ENCODE results near the gene ZBTB48. TPM values are rescaled to one million over a fixed set of nuclear protein-coding genes. Genes with fewer than 3 reads are reported as not detected.

Gene ZBTB48
- total RNA-seq, 4 donors from 2014 or later = 12.7 to 17.7 (median 14.1) TPM

DNA sequence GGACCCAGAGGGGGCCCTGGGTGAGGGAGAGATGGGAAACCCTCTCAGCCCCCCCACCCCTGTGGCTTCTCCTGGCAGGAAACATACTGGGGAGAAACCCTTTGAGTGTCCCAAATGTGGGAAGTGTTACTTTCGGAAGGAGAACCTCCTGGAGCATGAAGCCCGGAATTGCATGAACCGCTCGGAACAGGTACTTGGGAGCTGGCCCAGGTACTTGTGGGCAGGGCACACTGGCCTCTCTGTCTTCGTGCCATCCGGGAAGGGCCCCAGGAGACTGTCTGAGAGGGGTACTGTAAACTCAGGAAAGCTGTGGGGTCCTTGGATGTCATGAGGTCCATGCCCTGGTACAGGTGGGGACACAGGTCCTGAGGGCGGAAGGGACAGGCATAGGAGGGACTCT, 6.0 kb downstream of the ZBTB48 start:
- peak overlapping the region in 3 of 4 donors; percentile 42 to 62 (median 59) for H3K27ac ChIP-seq
- H3K4me3 ChIP-seq = no peak overlapping the region
- peaks cover 0 to 49% of the 10 kb centered on the region in 2 donors for H3K36me3 ChIP-seq
- no CpG with 5 or more reads among the region's 7 CpGs for WGBS, 2 donors (ENCODE audit: low coverage in 1 of 2)
- H3K9me3 ChIP-seq = no peaks in the 10 kb centered on the region
- no peaks in the 10 kb centered on the region for H3K27me3 ChIP-seq
- ATAC-seq = no peak
- TF ChIP-seq POLR2AphosphoS5 (IDR thresholded peaks at IDR 0.05) (no peak), EP300 (IDR thresholded peaks at IDR 0.05) (no peak), POLR2A (IDR thresholded peaks at IDR 0.05) (no peak), CTCF (IDR thresholded peaks at IDR 0.05) (no peak)
- peaks cover 0 to 72% (median 22%) of the 10 kb centered on the region in 3 donors for H3K4me1 ChIP-seq

- WGBS, 2 donors (ENCODE audit: low coverage in 1 of 2) = no CpG with 5 or more reads among the region's 11 CpGs
- no peak overlapping the region for H3K4me3 ChIP-seq
- no peaks in the 10 kb centered on the region for H3K27me3 ChIP-seq
- TF ChIP-seq POLR2AphosphoS5 (IDR thresholded peaks at IDR 0.05) (no peak), EP300 (IDR thresholded peaks at IDR 0.05) (no peak), POLR2A (IDR thresholded peaks at IDR 0.05) (no peak), CTCF (IDR thresholded peaks at IDR 0.05) (no peak)
- H3K9me3 ChIP-seq = no peaks in the 10 kb centered on the region
- peak overlapping the region in 3 of 4 donors; percentile 42 to 62 (median 59) for H3K27ac ChIP-seq
- H3K36me3 ChIP-seq = peaks cover 0 to 55% of the 10 kb centered on the region in 2 donors
- H3K4me1 ChIP-seq = peaks cover 0 to 72% (median 16%) of the 10 kb centered on the region in 3 donors
- ATAC-seq = peak; percentile 31
Observed at GRCh38 chr1:6586404-6586816, 6.6 kb downstream of the ZBTB48 start.

DNA sequence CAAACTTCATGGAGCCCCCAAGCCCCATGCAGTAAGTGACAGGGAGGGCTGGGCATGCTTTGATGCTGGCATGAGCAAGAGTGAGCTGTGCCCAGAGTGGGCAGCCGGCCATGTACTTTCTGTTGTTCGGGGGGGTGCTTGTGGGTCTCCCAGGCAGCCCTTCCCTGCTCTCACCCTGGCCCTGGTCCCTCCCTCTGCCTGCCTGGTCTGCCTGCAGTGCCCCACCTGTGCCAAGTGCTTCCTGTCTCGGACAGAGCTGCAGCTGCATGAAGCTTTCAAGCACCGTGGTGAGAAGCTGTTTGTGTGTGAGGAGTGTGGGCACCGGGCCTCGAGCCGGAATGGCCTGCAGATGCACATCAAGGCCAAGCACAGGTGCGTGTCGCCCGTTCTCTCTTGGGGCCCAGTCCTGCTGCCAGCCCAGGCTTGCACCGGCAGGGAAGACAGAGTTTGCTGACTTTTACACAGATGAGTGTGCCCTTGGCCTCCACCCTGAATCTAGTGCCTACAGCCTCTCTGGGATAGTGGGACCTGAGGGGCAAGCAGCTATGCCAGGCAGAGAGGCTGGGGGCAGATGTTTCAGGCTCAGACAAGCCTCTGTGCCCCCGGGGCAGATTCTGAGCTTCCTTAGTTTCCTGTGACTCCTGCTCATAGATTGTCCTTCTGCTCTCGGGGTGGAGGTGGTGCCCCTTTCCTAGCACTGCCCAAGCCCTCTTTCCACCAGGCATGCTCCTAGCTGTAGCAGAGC, 7.6 kb downstream of the ZBTB48 start:
- Histone ChIP-seq H3K27ac (peak overlapping the region in 3 of 4 donors; percentile 42 to 62 (median 59)), H3K36me3 (peaks cover 0 to 59% of the 10 kb centered on the region in 2 donors)

GRCh38 chr1:6588128-6588892, 8.5 kb downstream of the ZBTB48 start:
- 76% methylated on average over 4 of the region's 25 CpGs; no CpG with 5 or more reads in 1 of the 2 donors for WGBS, 2 donors (ENCODE audit: low coverage in 1 of 2)
- no peak for ATAC-seq
- Histone ChIP-seq H3K27me3 (no peaks in the 10 kb centered on the region), H3K4me1 (peaks cover 0 to 73% (median 14%) of the 10 kb centered on the region in 3 donors), H3K36me3 (peaks cover 0 to 66% of the 10 kb centered on the region in 2 donors), H3K27ac (peak overlapping the region in 3 of 4 donors; percentile 24 to 59 (median 42)), H3K4me3 (no peak overlapping the region), H3K9me3 (no peaks in the 10 kb centered on the region)
- TF ChIP-seq CTCF (IDR thresholded peaks at IDR 0.05) (no peak), POLR2A (IDR thresholded peaks at IDR 0.05) (no peak), POLR2AphosphoS5 (IDR thresholded peaks at IDR 0.05) (no peak), EP300 (IDR thresholded peaks at IDR 0.05) (no peak)

More for the DNA sequence above, 7.6 kb downstream of the ZBTB48 start:
- peaks cover 0 to 72% (median 14%) of the 10 kb centered on the region in 3 donors for H3K4me1 ChIP-seq
- ATAC-seq = no peak
- no CpG with 5 or more reads among the region's 13 CpGs for WGBS, 2 donors (ENCODE audit: low coverage in 1 of 2)
- no peaks in the 10 kb centered on the region for H3K27me3 ChIP-seq
- no peaks in the 10 kb centered on the region for H3K9me3 ChIP-seq
- no peak overlapping the region for H3K4me3 ChIP-seq
- TF ChIP-seq POLR2A (IDR thresholded peaks at IDR 0.05) = no peak
- no peak for TF ChIP-seq CTCF (IDR thresholded peaks at IDR 0.05)
- no peak for TF ChIP-seq EP300 (IDR thresholded peaks at IDR 0.05)
- TF ChIP-seq POLR2AphosphoS5 (IDR thresholded peaks at IDR 0.05) = no peak

Measured in gastroesophageal sphincter (tissue), 4 donors.